HEK293 (cell line): ENCODE data around the gene CD86.

Source experiments
- CTCF ChIA-PET: fragments of 350-600 bp; formaldehyde crosslinking; extraction: SDS; loops from one replicate; lab custom pipeline; 2021; ENCODE audit warnings: antibody characterized with exemption; lab: Yijun Ruan, JAX
- POLR2A ChIA-PET: fragments of 300-600 bp; formaldehyde crosslinking; extraction: SDS; loops from one replicate; lab custom pipeline; 2020; ENCODE audit warnings: antibody characterized with exemption, inconsistent platforms; lab: Yijun Ruan, JAX
- H3K27ac ChIP-seq: fragments of 200-500 bp; sonication (Bioruptor generic); 2 replicates; pipeline ENCODE4 v1.5.1; 2014; ENCODE audit warnings: low read depth, low read length, control low read depth, inconsistent platforms; ENCODE audit errors: extremely low read depth
- H3K36me3 ChIP-seq, 2 experiments: fragments of 200-500 bp in 1 of 2; sonication (Bioruptor generic) in 1 of 2; 1 replicate in 1 of 2; 2 replicates in 1 of 2; pipeline ENCODE4 v1.5.1; 2014 to 2017; ENCODE audit warnings: inconsistent platforms in 2 of 2, low read length in 2 of 2; ENCODE audit not compliant: control insufficient read depth in 2 of 2, insufficient read depth in 1 of 2
- H3K4me1 ChIP-seq: fragments of 200-500 bp; sonication (Bioruptor generic); 2 replicates; pipeline ENCODE4 v1.5.1; 2014; ENCODE audit warnings: mild to moderate bottlenecking, low read length, inconsistent platforms; ENCODE audit not compliant: control insufficient read depth, insufficient read depth
- H3K4me3 ChIP-seq: 2 replicates; pipeline ENCODE4 v1.5.1; 2011; ENCODE audit warnings: low read depth, mild to moderate bottlenecking, control low read depth, low read length, moderate library complexity
- H3K9me3 ChIP-seq: fragments of 200-500 bp; sonication (Bioruptor generic); 2 replicates; pipeline ENCODE4 v1.5.1; 2014; ENCODE audit warnings: low read depth, low read length, inconsistent platforms; ENCODE audit not compliant: control insufficient read depth, insufficient read depth
- GFI1B ChIP-seq: fragments of 450-650 bp; formaldehyde crosslinking; IDR thresholded peaks from 2 replicates; pipeline ENCODE4 v1.5.1; 2016; ENCODE audit warnings: missing biosample characterization, missing genetic modification characterization
- KLF8 ChIP-seq: fragments of 450-650 bp; formaldehyde crosslinking; IDR thresholded peaks from 2 replicates; pipeline ENCODE4 v1.5.1; 2016; ENCODE audit warnings: missing biosample characterization, missing genetic modification characterization
- REPIN1 ChIP-seq: fragments of 450-650 bp; formaldehyde crosslinking; IDR thresholded peaks from 2 replicates; pipeline ENCODE4 v1.5.1; 2017; ENCODE audit warnings: missing biosample characterization, missing genetic modification characterization, low read depth
- ZNF157 ChIP-seq: fragments of 450-650 bp; formaldehyde crosslinking; IDR thresholded peaks from 2 replicates; pipeline ENCODE4 v1.5.1; 2016; ENCODE audit warnings: missing biosample characterization, missing genetic modification characterization
- ZNF169 ChIP-seq: fragments of 450-650 bp; formaldehyde crosslinking; IDR thresholded peaks from 2 replicates; pipeline ENCODE4 v1.5.1; 2016; ENCODE audit warnings: missing biosample characterization, missing genetic modification characterization
- ZNF214 ChIP-seq: fragments of 450-650 bp; formaldehyde crosslinking; IDR thresholded peaks from 2 replicates; pipeline ENCODE4 v1.5.1; 2017; ENCODE audit warnings: missing biosample characterization, mild to moderate bottlenecking, missing genetic modification characterization, borderline replicate concordance
- ZNF423 ChIP-seq: fragments of 450-650 bp; formaldehyde crosslinking; IDR thresholded peaks from 2 replicates; pipeline ENCODE4 v1.5.1; 2016; ENCODE audit warnings: missing biosample characterization, missing genetic modification characterization
- ZNF48 ChIP-seq: fragments of 450-650 bp; formaldehyde crosslinking; IDR thresholded peaks from 2 replicates; pipeline ENCODE4 v1.5.1; 2016; ENCODE audit warnings: missing biosample characterization, missing genetic modification characterization
- ZNF561 ChIP-seq: fragments of 450-650 bp; IDR thresholded peaks from 2 replicates; pipeline ENCODE4 v1.5.1; 2018; ENCODE audit warnings: missing biosample characterization, missing genetic modification characterization, borderline replicate concordance
- ZNF654 ChIP-seq: fragments of 450-650 bp; formaldehyde crosslinking; IDR thresholded peaks from 2 replicates; pipeline ENCODE4 v1.5.1; 2016; ENCODE audit warnings: low read depth, missing biosample characterization, missing genetic modification characterization
- ZNF664 ChIP-seq: fragments of 450-650 bp; formaldehyde crosslinking; IDR thresholded peaks from 2 replicates; pipeline ENCODE4 v1.5.1; 2016; ENCODE audit warnings: missing biosample characterization, missing genetic modification characterization
- ZNF670 ChIP-seq: fragments of 450-650 bp; formaldehyde crosslinking; IDR thresholded peaks from 2 replicates; pipeline ENCODE4 v1.5.1; 2016; ENCODE audit warnings: missing biosample characterization, missing genetic modification characterization, low read depth
- ZNF843 ChIP-seq: fragments of 450-650 bp; formaldehyde crosslinking; IDR thresholded peaks from 2 replicates; pipeline ENCODE4 v1.5.1; 2016; ENCODE audit warnings: missing biosample characterization, missing genetic modification characterization
- TF ChIP-seq, protein P1 (sequence below): fragments of 450-650 bp; formaldehyde crosslinking; IDR thresholded peaks from 2 replicates; pipeline ENCODE4 v1.5.1; 2016; ENCODE audit warnings: missing biosample characterization, missing genetic modification characterization
- TF ChIP-seq, protein P2 (sequence below): fragments of 450-650 bp; formaldehyde crosslinking; IDR thresholded peaks from 2 replicates; pipeline ENCODE4 v1.5.0; 2017; ENCODE audit warnings: missing biosample characterization, missing genetic modification characterization, borderline replicate concordance

Gene CD86

GRCh38 chr3:122169911-122170310 lies 114.7 kb downstream of the CD86 start:
- Histone ChIP-seq H3K9me3 (no peaks in the 10 kb centered on the region), H3K36me3 (no peaks in the 10 kb centered on the region), H3K4me3 (no peak overlapping the region), H3K27ac (no peak overlapping the region), H3K4me1 (no peaks in the 10 kb centered on the region)
- POLR2A ChIA-PET: no interaction called here
- CTCF ChIA-PET: no interaction called here
- TF ChIP-seq ZNF670 (tag by site-specific recombination) (no peak), ZNF48 (no peak), GFI1B (tag by site-specific recombination) (no peak), ZNF654 (tag by site-specific recombination) (no peak), ZNF843 (tag by site-specific recombination) (no peak), ZNF664 (tag by site-specific recombination) (no peak), ZNF214 (tag by site-specific recombination) (no peak), ZNF561 (tag by site-specific recombination) (no peak), ZNF169 (tag by site-specific recombination) (no peak), REPIN1 (tag by site-specific recombination) (no peak), ZNF157 (no peak), ZNF423 (tag by site-specific recombination) (no peak), KLF8 (tag by site-specific recombination) (no peak)
- TF ChIP-seq, protein P1, sequence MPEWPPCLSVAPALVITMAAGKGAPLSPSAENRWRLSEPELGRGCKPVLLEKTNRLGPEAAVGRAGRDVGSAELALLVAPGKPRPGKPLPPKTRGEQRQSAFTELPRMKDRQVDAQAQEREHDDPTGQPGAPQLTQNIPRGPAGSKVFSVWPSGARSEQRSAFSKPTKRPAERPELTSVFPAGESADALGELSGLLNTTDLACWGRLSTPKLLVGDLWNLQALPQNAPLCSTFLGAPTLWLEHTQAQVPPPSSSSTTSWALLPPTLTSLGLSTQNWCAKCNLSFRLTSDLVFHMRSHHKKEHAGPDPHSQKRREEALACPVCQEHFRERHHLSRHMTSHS: no peak
- TF ChIP-seq, protein P2, sequence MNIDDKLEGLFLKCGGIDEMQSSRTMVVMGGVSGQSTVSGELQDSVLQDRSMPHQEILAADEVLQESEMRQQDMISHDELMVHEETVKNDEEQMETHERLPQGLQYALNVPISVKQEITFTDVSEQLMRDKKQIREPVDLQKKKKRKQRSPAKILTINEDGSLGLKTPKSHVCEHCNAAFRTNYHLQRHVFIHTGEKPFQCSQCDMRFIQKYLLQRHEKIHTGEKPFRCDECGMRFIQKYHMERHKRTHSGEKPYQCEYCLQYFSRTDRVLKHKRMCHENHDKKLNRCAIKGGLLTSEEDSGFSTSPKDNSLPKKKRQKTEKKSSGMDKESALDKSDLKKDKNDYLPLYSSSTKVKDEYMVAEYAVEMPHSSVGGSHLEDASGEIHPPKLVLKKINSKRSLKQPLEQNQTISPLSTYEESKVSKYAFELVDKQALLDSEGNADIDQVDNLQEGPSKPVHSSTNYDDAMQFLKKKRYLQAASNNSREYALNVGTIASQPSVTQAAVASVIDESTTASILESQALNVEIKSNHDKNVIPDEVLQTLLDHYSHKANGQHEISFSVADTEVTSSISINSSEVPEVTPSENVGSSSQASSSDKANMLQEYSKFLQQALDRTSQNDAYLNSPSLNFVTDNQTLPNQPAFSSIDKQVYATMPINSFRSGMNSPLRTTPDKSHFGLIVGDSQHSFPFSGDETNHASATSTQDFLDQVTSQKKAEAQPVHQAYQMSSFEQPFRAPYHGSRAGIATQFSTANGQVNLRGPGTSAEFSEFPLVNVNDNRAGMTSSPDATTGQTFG (tag by site-specific recombination): no peak
